A673 (cell line): ENCODE data around the gene IMMP2L.

ENCODE experiments used
- CTCF ChIP-seq: fragments of 300-800, 200-600 bp; sonication (generic); conservative IDR thresholded peaks from 2 replicates; pipeline ENCODE4 v1.5.1; 2017; ENCODE audit warnings: low read depth, mild to moderate bottlenecking, antibody characterized with exemption, low read length, moderate library complexity, mixed read lengths
- EZH2 ChIP-seq: fragments of 200-600 bp; sonication (generic); IDR thresholded peaks from 2 replicates; pipeline ENCODE4 v1.6.1; 2017; ENCODE audit warnings: borderline replicate concordance, low read depth, mild to moderate bottlenecking, mixed read lengths, antibody characterized with exemption, low read length; ENCODE audit not compliant: poor library complexity, severe bottlenecking

GRCh38 chr7:111212857-111213523, 349.3 kb downstream of the IMMP2L start:
- no peak for TF ChIP-seq CTCF
- TF ChIP-seq EZH2: no peak
